ENCODE measurements around the gene BASP1. TPM values are rescaled to one million over a fixed set of nuclear protein-coding genes. Genes with fewer than 3 reads are reported as not detected.

BASP1 gene
- total RNA-seq, 4 donors from 2014 or later, result 21.5 to 64.8 (median 26.7) TPM

GRCh38 chr5:17178373-17178675, 39.1 kb upstream of the BASP1 start:
- H3K4me3 ChIP-seq, result no peak overlapping the region
- no peaks in the 10 kb centered on the region for H3K27me3 ChIP-seq
- TF ChIP-seq CTCF (IDR thresholded peaks at IDR 0.05), result no peak
- no peak for TF ChIP-seq POLR2A (IDR thresholded peaks at IDR 0.05)
- no peak for DNase-seq
- H3K27ac ChIP-seq, result no peak overlapping the region
- H3K4me1 ChIP-seq, result no peaks in the 10 kb centered on the region
- no peaks in the 10 kb centered on the region for H3K9me3 ChIP-seq
- intact Hi-C loops (cut with DNase I; ENCODE audit: low total_unique reads), result no loop called here
- no peaks in the 10 kb centered on the region for H3K36me3 ChIP-seq

DNA sequence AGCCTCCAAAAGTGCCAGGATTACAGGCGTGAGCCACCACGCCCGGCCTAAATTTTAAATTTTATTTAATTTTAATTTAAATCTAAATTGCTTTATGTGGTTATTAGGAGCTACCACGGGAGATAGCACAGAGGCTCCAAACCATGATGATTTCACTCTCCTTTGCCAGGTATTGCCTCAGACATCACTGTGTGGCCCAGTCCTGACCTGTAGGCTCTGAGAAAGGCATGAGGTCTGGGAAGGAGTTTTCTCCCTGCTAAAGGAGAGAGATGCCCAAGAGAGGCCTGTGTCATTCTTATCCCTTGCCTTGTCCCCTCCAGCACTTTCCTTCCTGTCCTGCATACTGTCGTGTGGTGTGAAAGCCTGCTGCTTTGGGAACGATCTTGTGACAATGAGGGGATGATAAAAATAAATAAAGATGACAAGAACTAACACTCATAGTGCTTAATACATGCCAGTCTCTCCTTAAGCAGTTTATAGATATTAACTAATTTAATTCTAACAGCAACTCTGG, 37.0 kb upstream of the BASP1 start:
- intact Hi-C loops (cut with DNase I; ENCODE audit: low total_unique reads), result no loop called here
- H3K4me3 ChIP-seq, result no peak overlapping the region
- H3K27me3 ChIP-seq, result no peaks in the 10 kb centered on the region
- TF ChIP-seq CTCF (IDR thresholded peaks at IDR 0.05) (no peak), POLR2A (IDR thresholded peaks at IDR 0.05) (no peak)
- H3K4me1 ChIP-seq, result no peaks in the 10 kb centered on the region
- no peak overlapping the region for H3K27ac ChIP-seq
- no peaks in the 10 kb centered on the region for H3K36me3 ChIP-seq
- H3K9me3 ChIP-seq, result no peaks in the 10 kb centered on the region
- DNase-seq, result no peak

DNA sequence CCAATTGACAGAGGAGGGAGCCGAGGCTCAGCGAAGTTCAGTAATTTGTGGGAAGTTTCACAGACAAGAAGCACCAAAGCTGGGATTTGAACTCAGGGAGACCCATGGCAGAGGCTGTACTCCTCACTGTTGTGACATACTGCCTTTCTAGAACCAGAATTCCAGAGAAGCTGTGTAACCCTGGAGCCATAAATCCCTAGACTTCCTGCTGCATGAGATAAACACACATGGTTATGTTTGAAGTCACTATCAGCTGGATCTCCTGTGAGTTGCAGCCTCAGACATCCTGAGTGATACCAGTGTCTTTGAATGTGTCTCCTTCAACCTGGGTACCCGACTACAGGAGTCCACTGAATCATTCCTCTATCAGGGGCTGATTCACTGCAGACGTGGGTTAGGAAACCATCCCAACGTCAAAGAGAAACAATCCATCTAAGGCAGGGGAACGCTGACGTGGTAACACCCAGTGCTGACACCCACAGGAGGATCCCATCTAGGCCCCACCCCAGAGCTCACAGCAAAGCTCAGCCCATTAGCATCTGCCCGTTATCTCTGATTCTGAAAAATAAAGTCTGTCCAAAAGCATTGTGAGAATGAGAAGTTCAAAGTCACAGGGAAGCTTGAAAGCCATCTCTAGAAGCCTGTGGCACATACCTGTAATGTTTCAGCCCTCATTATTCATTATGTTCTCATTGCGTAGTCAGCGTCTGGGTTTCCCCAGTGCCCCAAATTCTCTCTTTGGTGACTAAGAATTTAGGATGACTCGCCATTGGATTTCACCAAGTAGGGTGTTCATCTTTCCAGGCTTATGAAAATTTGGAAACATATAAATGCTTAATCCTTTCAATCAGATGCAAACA, 36.3 kb upstream of the BASP1 start:
- intact Hi-C loops (cut with DNase I; ENCODE audit: low total_unique reads), result no loop called here
- Histone ChIP-seq H3K27me3 (no peaks in the 10 kb centered on the region), H3K4me1 (no peaks in the 10 kb centered on the region), H3K4me3 (no peak overlapping the region), H3K36me3 (no peaks in the 10 kb centered on the region), H3K27ac (no peak overlapping the region), H3K9me3 (no peaks in the 10 kb centered on the region)
- TF ChIP-seq CTCF (IDR thresholded peaks at IDR 0.05) (no peak), POLR2A (IDR thresholded peaks at IDR 0.05) (no peak)
- DNase-seq, result no peak

DNA sequence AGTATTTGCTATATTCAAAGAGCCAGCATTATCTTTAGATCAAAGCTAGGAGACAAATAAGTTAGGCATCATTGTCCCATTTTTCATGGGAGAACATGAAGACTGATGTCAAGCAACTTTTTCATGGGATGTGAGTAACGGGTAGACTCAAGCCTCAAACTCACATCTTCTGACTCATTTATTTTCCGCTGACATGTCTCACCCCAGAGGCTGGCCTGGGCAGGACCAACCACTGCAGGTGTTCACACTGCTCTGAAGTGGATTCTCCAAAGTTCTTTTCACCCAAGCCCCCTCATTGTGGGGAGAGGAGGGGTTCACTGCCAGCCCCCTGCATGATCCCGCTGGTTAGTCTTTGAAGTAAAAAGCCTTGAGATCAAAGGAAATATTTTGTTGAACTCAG, 34.9 kb upstream of the BASP1 start:
- no peak overlapping the region for H3K4me3 ChIP-seq
- TF ChIP-seq POLR2A (IDR thresholded peaks at IDR 0.05) (no peak), CTCF (IDR thresholded peaks at IDR 0.05) (no peak)
- H3K36me3 ChIP-seq, result no peaks in the 10 kb centered on the region

DNA sequence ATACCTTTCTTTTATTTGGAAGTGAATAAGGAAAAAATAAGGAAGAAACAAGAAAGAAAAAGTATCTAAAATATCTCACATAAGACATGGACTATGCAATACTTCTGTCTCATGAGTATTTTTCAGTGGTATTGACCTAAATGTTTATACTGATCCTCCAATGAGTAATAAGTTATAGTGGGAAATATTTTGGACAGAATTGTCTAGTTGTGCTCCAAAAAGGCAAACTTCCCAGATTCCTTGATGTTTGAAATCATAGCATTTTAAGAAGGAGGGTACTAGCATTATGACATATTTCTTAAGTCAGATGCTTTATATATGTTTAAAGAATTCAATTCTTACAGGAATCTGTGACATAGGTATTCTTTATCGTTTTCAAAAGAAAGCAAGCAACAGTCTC, 34.5 kb upstream of the BASP1 start:
- H3K27me3 ChIP-seq, result no peaks in the 10 kb centered on the region
- no peak for DNase-seq
- H3K27ac ChIP-seq, result no peak overlapping the region
- intact Hi-C loops (cut with DNase I; ENCODE audit: low total_unique reads), result no loop called here
- no peak overlapping the region for H3K4me3 ChIP-seq
- TF ChIP-seq POLR2A (IDR thresholded peaks at IDR 0.05), result no peak
- no peak for TF ChIP-seq CTCF (IDR thresholded peaks at IDR 0.05)
- H3K36me3 ChIP-seq, result no peaks in the 10 kb centered on the region
- no peaks in the 10 kb centered on the region for H3K4me1 ChIP-seq
- no peaks in the 10 kb centered on the region for H3K9me3 ChIP-seq

More for the DNA sequence above, 34.9 kb upstream of the BASP1 start:
- Histone ChIP-seq H3K27me3 (no peaks in the 10 kb centered on the region), H3K4me1 (no peaks in the 10 kb centered on the region), H3K9me3 (no peaks in the 10 kb centered on the region), H3K27ac (no peak overlapping the region)
- intact Hi-C loops (cut with DNase I; ENCODE audit: low total_unique reads), result no loop called here
- DNase-seq, result no peak
